GM12873 (cell line): ENCODE data around the gene IFFO2.

Source experiments
- CTCF ChIP-seq: IDR thresholded peaks from 2 replicates; pipeline ENCODE4 v1.5.1; 2012; ENCODE audit warnings: low read depth, mild to moderate bottlenecking, moderate library complexity, low read length, control low read depth; ENCODE audit not compliant: insufficient read depth; ENCODE audit errors: missing control alignments

The IFFO2 gene

GRCh38 chr1:18956193-18957135 lies at the start of gene IFFO2:
Gene IFFO2, minus strand, starts transcription at chr1:18956676. Its CDS starts 344 bp downstream, at chr1:18956332.
- TF ChIP-seq CTCF: no peak

- TF ChIP-seq CTCF: no peak
These were observed 49.5 kb upstream of the IFFO2 start for GRCh38 chr1:19006000-19006399.

GRCh38 chr1:19003371-19004290 lies 47.2 kb upstream of the IFFO2 start:
- no peak for TF ChIP-seq CTCF

GRCh38 chr1:19000065-19000464 lies 43.6 kb upstream of the IFFO2 start:
- TF ChIP-seq CTCF: no peak

- no peak for TF ChIP-seq CTCF
These were observed 42.9 kb upstream of the IFFO2 start for GRCh38 chr1:18999359-18999758.

- no peak for TF ChIP-seq CTCF
These were observed 41.7 kb upstream of the IFFO2 start for GRCh38 chr1:18998016-18998724.
